AG09309 (cell line): ENCODE results near the gene MCFD2.
"Not testable (repeated sequence)": the region's sequence is repeated elsewhere in the genome, so short reads cannot be mapped to it uniquely, and the experiment has no call there.

Experiments used
- DNase-seq: peaks from one replicate; pipeline ENCODE4 v3.0.0-alpha.2; 2010; ENCODE audit warnings: low read depth
- H3K4me3 ChIP-seq: 2 replicates; pipeline ENCODE4 v1.5.1; 2011; ENCODE audit warnings: mild to moderate bottlenecking, low read depth, low read length, moderate library complexity; ENCODE audit not compliant: control insufficient read depth
- CTCF ChIP-seq: IDR thresholded peaks from 2 replicates; pipeline ENCODE4 v1.5.1; 2011; ENCODE audit warnings: mild to moderate bottlenecking, low read depth, low read length, inconsistent platforms; ENCODE audit not compliant: insufficient read depth, control insufficient read depth; ENCODE audit errors: missing control alignments

MCFD2 gene

DNA sequence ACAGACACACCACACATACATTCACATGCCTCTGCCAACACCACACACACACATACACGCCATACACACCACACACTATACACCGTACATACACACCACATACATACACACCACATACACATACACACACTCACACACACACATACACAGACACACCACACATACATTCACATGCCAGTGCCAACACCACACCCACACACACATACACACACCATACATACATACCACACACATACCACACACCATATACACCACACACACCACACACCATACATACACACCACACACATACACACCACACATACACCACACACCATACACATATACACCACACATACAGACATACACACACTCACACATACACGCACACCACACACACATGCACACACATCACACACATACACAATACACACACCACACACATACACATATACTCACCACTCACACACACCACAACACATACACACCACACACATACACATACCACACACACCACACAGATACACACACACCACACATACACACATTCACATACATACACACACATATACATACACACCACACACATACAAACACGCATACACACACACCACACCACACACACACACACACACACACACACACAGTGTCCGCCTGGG, 37.2 kb downstream of the MCFD2 start:
- DNase-seq: no peak
- no peak for TF ChIP-seq CTCF
- H3K4me3 ChIP-seq: no peak overlapping the region

GRCh38 chr2:46877619-46878113, 37.9 kb downstream of the MCFD2 start:
- TF ChIP-seq CTCF: no peak
- DNase-seq: no peak

GRCh38 chr2:46876741-46877384, 38.7 kb downstream of the MCFD2 start:
- peak; percentile 80 for DNase-seq
- no peak overlapping the region for H3K4me3 ChIP-seq
- peak; percentile 54 for TF ChIP-seq CTCF

More at GRCh38 chr2:46877619-46878113, 37.9 kb downstream of the MCFD2 start:
- H3K4me3 ChIP-seq: no peak overlapping the region

DNA sequence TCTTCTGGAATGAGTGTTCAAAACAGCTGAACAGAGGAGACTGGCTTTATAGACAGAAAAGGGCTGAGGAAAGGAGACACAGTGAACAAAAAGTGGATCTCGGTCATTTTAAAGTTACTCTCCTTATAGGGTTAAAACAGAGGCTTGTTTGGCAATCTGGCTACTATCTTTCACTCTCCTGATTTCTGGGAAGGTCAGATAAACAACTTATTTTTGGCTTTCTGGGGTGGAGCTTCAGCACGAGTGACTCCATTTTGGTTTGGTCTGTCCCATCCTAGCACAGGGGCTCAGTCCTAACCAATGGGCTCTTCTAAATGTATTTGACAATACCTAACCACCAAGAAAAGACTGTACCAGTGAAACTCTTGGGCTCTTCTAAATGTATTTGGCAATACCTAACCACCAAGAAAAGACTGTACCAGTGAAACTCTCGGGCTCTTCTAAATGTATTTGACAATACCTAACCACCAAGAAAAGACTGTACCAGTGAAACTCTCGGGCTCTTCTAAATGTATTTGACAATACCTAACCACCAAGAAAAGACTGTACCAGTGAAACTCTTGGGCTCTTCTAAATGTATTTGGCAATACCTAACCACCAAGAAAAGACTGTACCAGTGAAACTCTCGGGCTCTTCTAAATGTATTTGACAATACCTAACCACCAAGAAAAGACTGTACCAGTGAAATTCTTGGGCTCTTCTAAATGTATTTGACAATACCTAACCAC, 39.5 kb downstream of the MCFD2 start:
- H3K4me3 ChIP-seq, DNase-seq: not testable (repeated sequence)

GRCh38 chr2:46875226-46875899, 40.2 kb downstream of the MCFD2 start:
- no peak overlapping the region for H3K4me3 ChIP-seq
- TF ChIP-seq CTCF: no peak
- DNase-seq: no peak

DNA sequence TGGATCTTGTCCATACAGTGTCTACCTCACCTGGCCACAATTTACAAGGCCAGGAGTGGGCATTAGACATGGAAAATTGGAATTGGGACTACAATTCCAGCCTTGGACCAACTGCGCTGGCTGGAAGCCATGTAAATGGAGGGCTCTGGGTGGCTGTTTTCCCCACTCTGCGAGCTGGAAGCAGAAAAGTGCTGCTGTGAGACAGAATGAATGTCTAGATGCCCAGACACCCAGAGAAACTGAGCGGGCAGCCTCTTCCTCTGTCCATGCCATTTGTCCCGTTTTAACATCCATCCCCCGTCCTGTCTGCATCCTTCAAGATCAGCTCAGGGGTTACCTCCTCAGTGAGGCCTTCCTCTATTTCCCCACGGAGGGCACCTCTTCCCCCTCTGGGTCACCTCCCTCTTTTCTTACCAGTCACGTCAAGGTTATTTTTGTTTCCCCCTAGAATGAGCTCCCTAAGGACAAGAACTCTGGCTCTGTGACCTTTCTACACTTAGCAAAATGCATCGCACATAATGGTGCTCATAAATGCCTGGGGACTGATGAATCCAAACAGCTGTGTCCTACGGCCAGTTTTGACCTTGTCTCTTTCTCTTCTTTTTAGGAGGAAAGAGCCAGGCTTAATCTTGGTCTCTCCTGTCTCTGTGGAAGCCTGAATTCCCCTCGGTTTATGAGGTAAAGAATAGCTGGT, 41.2 kb downstream of the MCFD2 start:
- TF ChIP-seq CTCF: no peak
- no peak overlapping the region for H3K4me3 ChIP-seq
- no peak for DNase-seq
